Memory B cell (primary cell): ENCODE data around the gene LIN37.
"Not testable (repeated sequence)": the region's sequence is repeated elsewhere in the genome, so short reads cannot be mapped to it uniquely, and the experiment has no call there.

ENCODE experiments used
- ATAC-seq: fragments of 150-1000 bp; cut with Tn5 transposase; 2 replicates; pipeline ENCODE4 v1.10.0; 2021; ENCODE audit warnings: low read depth, mild to moderate bottlenecking, moderate library complexity
- DNase-seq, 2 donors: peaks; one replicate each; pipeline ENCODE4 v3.0.0; 2022; ENCODE audit warnings: low spot score in 2 of 2
- H3K27ac Mint-ChIP-seq: one replicate; pipeline ENCODE4 v1.8.0; 2022; ENCODE audit warnings: mild to moderate bottlenecking, moderate library complexity, mixed read lengths
- H3K27me3 Mint-ChIP-seq: one replicate; pipeline ENCODE4 v1.8.0; 2022; ENCODE audit warnings: mixed read lengths
- H3K36me3 Mint-ChIP-seq: one replicate; pipeline ENCODE4 v1.8.0; 2022; ENCODE audit warnings: mild to moderate bottlenecking, mixed read lengths
- H3K4me1 Mint-ChIP-seq: one replicate; pipeline ENCODE4 v1.8.0; 2022; ENCODE audit warnings: mixed read lengths
- H3K4me3 Mint-ChIP-seq: one replicate; pipeline ENCODE4 v1.8.0; 2022; ENCODE audit warnings: mild to moderate bottlenecking, moderate library complexity, mixed read lengths
- H3K9me3 Mint-ChIP-seq: one replicate; pipeline ENCODE4 v1.8.0; 2022; ENCODE audit warnings: mixed read lengths

Gene LIN37

GRCh38 chr19:35788205-35788960 is 40.0 kb downstream of the LIN37 start:
- Mint-ChIP-seq H3K4me1 (no peaks in the 10 kb centered on the region), H3K27ac (no peak overlapping the region), H3K27me3 (peaks cover 3% of the 10 kb centered on the region), H3K9me3 (no peaks in the 10 kb centered on the region), H3K36me3 (peaks cover under 1% of the 10 kb centered on the region), H3K4me3 (no peak overlapping the region)
- no peak for DNase-seq
- no peak for ATAC-seq

GRCh38 chr19:35789195-35789977 is 41.0 kb downstream of the LIN37 start:
- Mint-ChIP-seq H3K36me3 (no peaks in the 10 kb centered on the region), H3K27ac (no peak overlapping the region), H3K27me3 (peaks cover 6% of the 10 kb centered on the region), H3K4me1 (no peaks in the 10 kb centered on the region), H3K4me3 (no peak overlapping the region), H3K9me3 (no peaks in the 10 kb centered on the region)
- DNase-seq (no peak), ATAC-seq (no peak)

- Mint-ChIP-seq H3K4me3 (no peak overlapping the region), H3K27ac (no peak overlapping the region), H3K9me3 (no peaks in the 10 kb centered on the region), H3K36me3 (no peaks in the 10 kb centered on the region), H3K27me3 (peaks cover 6% of the 10 kb centered on the region), H3K4me1 (no peaks in the 10 kb centered on the region)
- ATAC-seq (no peak), DNase-seq (no peak)
Measured at GRCh38 chr19:35789978-35790944, 41.9 kb downstream of the LIN37 start.

- Mint-ChIP-seq H3K4me1 (no peaks in the 10 kb centered on the region), H3K27ac (no peak overlapping the region), H3K9me3 (no peaks in the 10 kb centered on the region), H3K4me3 (no peak overlapping the region), H3K36me3 (no peaks in the 10 kb centered on the region), H3K27me3 (peaks cover 10% of the 10 kb centered on the region)
- peak; percentile 44 for ATAC-seq
- no peak for DNase-seq
Measured at GRCh38 chr19:35790981-35791813, 42.8 kb downstream of the LIN37 start.

GRCh38 chr19:35791814-35792279 is 43.5 kb downstream of the LIN37 start:
- peaks cover 2% of the 10 kb centered on the region for H3K4me1 Mint-ChIP-seq
- ATAC-seq (no peak), DNase-seq (no peak)
- H3K4me3 Mint-ChIP-seq, result no peak overlapping the region
- H3K27ac Mint-ChIP-seq, result no peak overlapping the region
- H3K9me3 Mint-ChIP-seq, result no peaks in the 10 kb centered on the region
- no peaks in the 10 kb centered on the region for H3K36me3 Mint-ChIP-seq
- H3K27me3 Mint-ChIP-seq, result peaks cover 15% of the 10 kb centered on the region

- H3K27ac Mint-ChIP-seq, result no peak overlapping the region
- H3K4me3 Mint-ChIP-seq, result no peak overlapping the region
- H3K9me3 Mint-ChIP-seq, result no peaks in the 10 kb centered on the region
- no peaks in the 10 kb centered on the region for H3K36me3 Mint-ChIP-seq
- no peak for DNase-seq
- no peak for ATAC-seq
- H3K27me3 Mint-ChIP-seq, result peaks cover 20% of the 10 kb centered on the region
- peaks cover 6% of the 10 kb centered on the region for H3K4me1 Mint-ChIP-seq
Measured at GRCh38 chr19:35792312-35792711, 43.9 kb downstream of the LIN37 start.

- ATAC-seq (no peak), DNase-seq (no peak)
- Mint-ChIP-seq H3K27me3 (peaks cover 22% of the 10 kb centered on the region), H3K9me3 (no peaks in the 10 kb centered on the region), H3K4me1 (peaks cover 7% of the 10 kb centered on the region), H3K27ac (no peak overlapping the region), H3K4me3 (no peak overlapping the region), H3K36me3 (no peaks in the 10 kb centered on the region)
Measured at GRCh38 chr19:35792888-35793287, 44.5 kb downstream of the LIN37 start.

- peaks cover 7% of the 10 kb centered on the region for H3K4me1 Mint-ChIP-seq
- H3K27ac Mint-ChIP-seq, result no peak overlapping the region
- H3K9me3 Mint-ChIP-seq, result no peaks in the 10 kb centered on the region
- no peak overlapping the region for H3K4me3 Mint-ChIP-seq
- no peak for DNase-seq
- H3K36me3 Mint-ChIP-seq, result no peaks in the 10 kb centered on the region
- no peak for ATAC-seq
- H3K27me3 Mint-ChIP-seq, result peaks cover 24% of the 10 kb centered on the region
Measured at GRCh38 chr19:35793381-35794165, 45.2 kb downstream of the LIN37 start.

- not testable (repeated sequence) for H3K4me1 Mint-ChIP-seq, ATAC-seq, H3K27ac Mint-ChIP-seq, H3K4me3 Mint-ChIP-seq, H3K9me3 Mint-ChIP-seq, DNase-seq, H3K36me3 Mint-ChIP-seq
- peaks cover 26% of the 10 kb centered on the region for H3K27me3 Mint-ChIP-seq
Measured at GRCh38 chr19:35795564-35795963, 47.2 kb downstream of the LIN37 start.

- no peaks in the 10 kb centered on the region for H3K36me3 Mint-ChIP-seq
- ATAC-seq, result no peak
- H3K27me3 Mint-ChIP-seq, result peaks cover 26% of the 10 kb centered on the region
Measured at GRCh38 chr19:35796645-35797542, 48.5 kb downstream of the LIN37 start.

GRCh38 chr19:35797663-35798062 is 49.3 kb downstream of the LIN37 start:
- H3K4me1 Mint-ChIP-seq, result peaks cover 7% of the 10 kb centered on the region
- peaks cover 25% of the 10 kb centered on the region for H3K27me3 Mint-ChIP-seq
- H3K9me3 Mint-ChIP-seq, result no peaks in the 10 kb centered on the region
- DNase-seq (no peak), ATAC-seq (no peak)
- no peaks in the 10 kb centered on the region for H3K36me3 Mint-ChIP-seq
- H3K4me3 Mint-ChIP-seq, result no peak overlapping the region
- no peak overlapping the region for H3K27ac Mint-ChIP-seq

More at GRCh38 chr19:35796645-35797542, 48.5 kb downstream of the LIN37 start:
- no peak overlapping the region for H3K27ac Mint-ChIP-seq
- H3K9me3 Mint-ChIP-seq, result no peaks in the 10 kb centered on the region
- no peak overlapping the region for H3K4me3 Mint-ChIP-seq
- DNase-seq, result no peak
- peaks cover 7% of the 10 kb centered on the region for H3K4me1 Mint-ChIP-seq

- DNase-seq, result no peak
- no peaks in the 10 kb centered on the region for H3K36me3 Mint-ChIP-seq
- peaks cover 13% of the 10 kb centered on the region for H3K4me1 Mint-ChIP-seq
- H3K27ac Mint-ChIP-seq, result no peak overlapping the region
- H3K27me3 Mint-ChIP-seq, result peaks cover 11% of the 10 kb centered on the region
- no peak overlapping the region for H3K4me3 Mint-ChIP-seq
- no peak for ATAC-seq
- H3K9me3 Mint-ChIP-seq, result no peaks in the 10 kb centered on the region
Measured at GRCh38 chr19:35801828-35802227, 53.5 kb downstream of the LIN37 start.
